Activated T-helper 1 cell treated with anti-CD3 and anti-CD28 coated beads, Interleukin-12 subunit alpha, Interleukin-12 subunit beta, Interleukin-2, Interleukin-4 antibody, amounts not matched to agents 30 ng/mL and 10 ng/mL and 1 ng/mL, durations not matched to agents 14 hours and 24 hours and 36 hours (primary cell): ENCODE data around the gene HOXD8. TPM values are rescaled to one million over a fixed set of nuclear protein-coding genes. Genes with fewer than 3 reads are reported as not detected.
A peak's percentile ranks its signal among the peaks of the same experiment; 100 is the strongest.

Experiments used
- DNase-seq: peaks from one replicate; pipeline ENCODE4 v3.0.0; 2021; ENCODE audit warnings: low spot score
- H3K27ac Mint-ChIP-seq: one replicate; pipeline ENCODE4 v1.8.0; 2021; ENCODE audit warnings: mild to moderate bottlenecking, mixed read lengths
- H3K27me3 Mint-ChIP-seq: one replicate; pipeline ENCODE4 v1.8.0; 2022; ENCODE audit warnings: mild to moderate bottlenecking, moderate library complexity, mixed read lengths; ENCODE audit not compliant: insufficient read depth
- H3K36me3 Mint-ChIP-seq: one replicate; pipeline ENCODE4 v1.8.0; 2021; ENCODE audit warnings: low read depth, mixed read lengths
- H3K4me1 Mint-ChIP-seq: one replicate; pipeline ENCODE4 v1.8.0; 2021; ENCODE audit warnings: low read depth, mixed read lengths
- H3K4me3 Mint-ChIP-seq: one replicate; pipeline ENCODE4 v1.8.0; 2021; ENCODE audit warnings: mild to moderate bottlenecking, moderate library complexity, mixed read lengths
- H3K9me3 Mint-ChIP-seq: one replicate; pipeline ENCODE4 v1.8.0; 2021; ENCODE audit warnings: mixed read lengths
- intact Hi-C: fragments of 100-400 bp; cut with micrococcal nuclease; formaldehyde crosslinking; loops from one replicate; pipeline ENCODE4 v1.15.1; 2024
- total RNA-seq: library from RNA; stranded (reverse); gene quantifications from 2 replicates; pipeline ENCODE4 v1.2.3, GENCODE V29; 2022

The HOXD8 gene
- total RNA-seq, 1 donor from 2014 or later: not detected

GRCh38 chr2:176085861-176086771 is 43.4 kb upstream of the HOXD8 start:
- Mint-ChIP-seq H3K4me3 (no peak overlapping the region), H3K27ac (no peak overlapping the region), H3K4me1 (no peaks in the 10 kb centered on the region), H3K36me3 (no peaks in the 10 kb centered on the region), H3K9me3 (no peaks in the 10 kb centered on the region), H3K27me3 (peaks cover 91% of the 10 kb centered on the region)
- DNase-seq: no peak
- intact Hi-C loops: loop anchor here (2.0 kb wide), 2 partner anchors 25 to 395 kb away; no protein-coding TSS in a partner anchor

GRCh38 chr2:176087330-176088047 is 42.0 kb upstream of the HOXD8 start:
- no peaks in the 10 kb centered on the region for H3K9me3 Mint-ChIP-seq
- peak overlapping the region; percentile 55 for H3K27ac Mint-ChIP-seq
- intact Hi-C loops: loop anchor here (2.0 kb wide), 1 partner anchor 397 kb away; no protein-coding TSS in a partner anchor
- H3K4me3 Mint-ChIP-seq: no peak overlapping the region
- no peak for DNase-seq
- peaks cover 6% of the 10 kb centered on the region for H3K4me1 Mint-ChIP-seq
- peaks cover 92% of the 10 kb centered on the region for H3K27me3 Mint-ChIP-seq
- H3K36me3 Mint-ChIP-seq: no peaks in the 10 kb centered on the region

- Mint-ChIP-seq H3K9me3 (no peaks in the 10 kb centered on the region), H3K4me1 (peaks cover 6% of the 10 kb centered on the region)
- intact Hi-C loops: no loop called here
Observed at GRCh38 chr2:176088048-176088936, 41.2 kb upstream of the HOXD8 start.

DNA sequence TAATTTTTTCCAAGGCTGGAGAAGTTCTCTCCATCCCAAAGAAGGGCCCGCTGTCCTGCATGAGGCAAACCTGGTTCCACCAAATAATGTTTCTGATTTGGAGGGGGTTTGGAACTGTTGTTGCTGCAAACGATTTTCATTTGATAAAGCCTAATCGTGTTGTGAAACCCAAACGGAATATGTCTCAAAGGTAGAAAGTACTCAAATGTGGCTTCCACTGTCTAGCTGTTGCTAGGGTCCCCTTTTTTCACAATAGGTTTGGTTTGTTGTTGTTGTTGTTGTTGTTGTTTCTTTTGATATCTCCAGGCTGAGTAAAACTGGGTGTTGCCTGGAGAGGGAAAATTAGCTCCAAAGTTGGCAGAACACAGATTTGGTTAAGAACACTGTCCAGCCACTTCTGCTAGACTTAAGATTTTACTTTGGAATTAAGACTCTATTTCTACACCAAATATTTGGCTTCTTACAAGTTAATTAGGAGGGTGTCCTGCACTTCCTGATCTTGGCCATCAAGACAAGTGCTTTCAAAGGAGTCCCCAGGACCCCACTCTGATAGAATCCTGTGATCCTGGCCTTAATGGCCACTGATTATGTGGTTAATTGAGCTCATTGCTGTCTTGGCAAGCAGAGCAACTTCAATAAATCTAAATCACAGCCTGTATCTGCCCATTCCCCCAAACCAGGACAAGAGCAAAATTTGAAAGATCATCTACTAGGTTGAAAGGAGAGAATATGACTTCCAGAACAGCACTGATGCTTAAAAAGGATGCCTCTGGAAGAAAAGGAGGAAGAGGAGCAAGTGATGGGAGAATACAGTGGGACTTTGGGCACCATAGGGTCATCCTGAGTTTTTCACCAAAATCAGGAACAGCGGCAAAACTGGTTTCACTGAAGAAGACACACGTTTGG is 40.3 kb upstream of the HOXD8 start:
- peaks cover 11% of the 10 kb centered on the region for H3K4me1 Mint-ChIP-seq
- peaks cover 88% of the 10 kb centered on the region for H3K27me3 Mint-ChIP-seq
- no peak overlapping the region for H3K4me3 Mint-ChIP-seq
- peaks cover 2% of the 10 kb centered on the region for H3K36me3 Mint-ChIP-seq
- intact Hi-C loops: no loop called here
- no peak for DNase-seq
- H3K27ac Mint-ChIP-seq: peak overlapping the region; percentile 16
- H3K9me3 Mint-ChIP-seq: no peaks in the 10 kb centered on the region

More at GRCh38 chr2:176088048-176088936, 41.2 kb upstream of the HOXD8 start:
- no peak overlapping the region for H3K4me3 Mint-ChIP-seq
- no peak for DNase-seq
- H3K27ac Mint-ChIP-seq: peak overlapping the region; percentile 55
- H3K27me3 Mint-ChIP-seq: peaks cover 88% of the 10 kb centered on the region
- H3K36me3 Mint-ChIP-seq: no peaks in the 10 kb centered on the region

DNA sequence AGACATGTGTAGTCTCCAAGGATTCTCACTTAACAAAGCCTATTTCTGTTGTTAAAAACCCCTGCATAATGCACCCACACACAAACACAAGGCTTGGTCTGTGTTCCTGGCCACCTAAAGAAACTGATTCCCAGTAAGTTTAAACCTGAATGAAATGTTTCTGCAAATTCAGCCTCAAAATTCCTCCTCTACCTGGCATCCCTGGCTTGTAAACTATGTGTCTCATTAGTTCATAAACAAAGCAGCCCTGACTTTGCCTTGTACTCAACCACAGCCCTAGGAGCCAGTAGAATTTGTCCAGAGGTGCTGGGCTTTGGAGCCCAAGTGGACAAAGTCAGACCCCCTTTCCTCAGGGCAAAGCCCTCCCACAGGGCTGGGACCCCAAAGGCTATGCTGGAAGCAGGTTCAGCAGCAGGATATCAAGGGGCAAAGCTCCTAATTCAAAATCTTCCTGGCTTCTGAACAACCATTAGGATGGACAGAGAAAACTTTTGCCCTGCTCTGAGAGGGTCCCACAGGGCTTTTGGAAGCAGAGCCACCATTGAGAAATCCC is 39.6 kb upstream of the HOXD8 start:
- Mint-ChIP-seq H3K27me3 (peaks cover 90% of the 10 kb centered on the region), H3K36me3 (peaks cover 2% of the 10 kb centered on the region), H3K27ac (no peak overlapping the region), H3K4me1 (peaks cover 11% of the 10 kb centered on the region), H3K4me3 (no peak overlapping the region), H3K9me3 (no peaks in the 10 kb centered on the region)
- no peak for DNase-seq
- intact Hi-C loops: loop anchor here (5.0 kb wide), 1 partner anchor 1748 kb away; no protein-coding TSS in a partner anchor

DNA sequence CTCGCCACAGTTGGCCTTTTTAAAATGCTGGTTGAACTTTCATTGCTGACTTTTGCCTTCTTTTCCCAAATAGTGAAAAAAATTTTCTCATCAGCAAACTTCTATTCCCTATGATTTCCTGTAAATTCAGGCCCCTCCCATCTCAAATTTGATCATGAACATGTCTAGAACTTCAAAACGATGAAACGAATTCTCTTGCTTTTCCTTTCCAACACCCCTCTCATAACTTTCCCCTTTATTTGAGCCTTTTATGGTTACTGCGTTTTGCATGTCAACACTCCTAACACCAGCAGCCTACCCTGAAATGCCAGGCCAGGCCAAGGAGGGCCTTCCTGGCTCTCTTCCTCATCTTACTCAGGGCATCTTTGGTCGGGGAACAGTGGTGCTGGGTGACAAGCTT is 38.6 kb upstream of the HOXD8 start:
- peaks cover 2% of the 10 kb centered on the region for H3K36me3 Mint-ChIP-seq
- peaks cover 89% of the 10 kb centered on the region for H3K27me3 Mint-ChIP-seq
- DNase-seq: no peak
- no peaks in the 10 kb centered on the region for H3K9me3 Mint-ChIP-seq
- intact Hi-C loops: loop anchor here (5.0 kb wide), 1 partner anchor 1749 kb away; no protein-coding TSS in a partner anchor
- no peak overlapping the region for H3K4me3 Mint-ChIP-seq
- peak overlapping the region; percentile 19 for H3K27ac Mint-ChIP-seq
- peaks cover 11% of the 10 kb centered on the region for H3K4me1 Mint-ChIP-seq

GRCh38 chr2:176091329-176092258 is 37.9 kb upstream of the HOXD8 start:
- intact Hi-C loops: loop anchor here (5.0 kb wide), 1 partner anchor 1749 kb away; no protein-coding TSS in a partner anchor
- Mint-ChIP-seq H3K4me3 (no peak overlapping the region), H3K27me3 (peaks cover 90% of the 10 kb centered on the region), H3K36me3 (peaks cover 2% of the 10 kb centered on the region), H3K27ac (peak overlapping the region; percentile 67), H3K9me3 (no peaks in the 10 kb centered on the region), H3K4me1 (peaks cover 14% of the 10 kb centered on the region)
- no peak for DNase-seq

DNA sequence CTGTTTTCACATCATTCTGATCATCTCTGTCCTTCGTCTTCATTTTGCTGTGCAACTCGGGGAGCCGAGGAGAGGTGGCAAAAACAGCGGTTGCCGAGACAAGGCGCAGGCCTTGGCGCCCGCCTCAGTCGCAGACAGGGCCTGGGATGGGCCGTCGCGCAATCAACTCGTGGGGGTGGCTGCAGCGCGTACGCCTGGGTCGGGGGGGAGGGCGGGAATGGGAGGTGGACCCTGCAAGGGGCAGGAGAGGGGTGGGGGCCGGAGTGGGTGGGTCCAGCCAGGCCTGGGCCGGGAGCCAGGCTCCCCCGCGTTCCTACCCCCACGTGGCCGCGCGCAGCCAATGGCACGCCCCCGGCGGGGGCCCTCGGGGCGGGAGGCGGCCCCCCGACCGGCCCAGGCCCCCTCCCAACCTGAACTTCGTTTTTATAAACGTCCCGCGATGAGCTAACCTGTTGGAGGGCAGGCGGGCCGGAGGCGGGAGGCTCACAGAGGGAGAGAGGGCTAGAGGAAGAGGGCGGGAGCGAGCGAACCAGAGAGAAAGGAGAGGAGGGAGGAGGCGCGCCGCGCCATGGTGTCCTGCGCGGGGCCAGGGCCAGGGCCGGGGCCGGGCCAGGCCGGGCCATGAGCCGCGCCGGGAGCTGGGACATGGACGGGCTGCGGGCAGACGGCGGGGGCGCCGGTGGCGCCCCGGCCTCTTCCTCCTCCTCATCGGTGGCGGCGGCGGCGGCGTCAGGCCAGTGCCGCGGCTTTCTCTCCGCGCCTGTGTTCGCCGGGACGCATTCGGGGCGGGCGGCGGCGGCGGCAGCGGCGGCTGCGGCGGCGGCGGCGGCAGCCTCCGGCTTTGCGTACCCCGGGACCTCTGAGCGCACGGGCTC is 37.0 kb upstream of the HOXD8 start, which contains the start of gene HOXD13:
HOXD13 (plus strand) TSS at position 452 of the 875 bp plus-strand sequence; CDS start at position 622, 170 bp downstream.
- H3K27me3 Mint-ChIP-seq: peaks cover 89% of the 10 kb centered on the region
- H3K4me1 Mint-ChIP-seq: peaks cover 20% of the 10 kb centered on the region
- H3K36me3 Mint-ChIP-seq: peaks cover 2% of the 10 kb centered on the region
- intact Hi-C loops: loop anchor here (5.0 kb wide), 1 partner anchor 1750 kb away; no protein-coding TSS in a partner anchor
- H3K27ac Mint-ChIP-seq: peak within 1 kb of the TSS; percentile 67
- DNase-seq: no peak
- H3K9me3 Mint-ChIP-seq: no peaks in the 10 kb centered on the region
- H3K4me3 Mint-ChIP-seq: no peak within 1 kb of the TSS

DNA sequence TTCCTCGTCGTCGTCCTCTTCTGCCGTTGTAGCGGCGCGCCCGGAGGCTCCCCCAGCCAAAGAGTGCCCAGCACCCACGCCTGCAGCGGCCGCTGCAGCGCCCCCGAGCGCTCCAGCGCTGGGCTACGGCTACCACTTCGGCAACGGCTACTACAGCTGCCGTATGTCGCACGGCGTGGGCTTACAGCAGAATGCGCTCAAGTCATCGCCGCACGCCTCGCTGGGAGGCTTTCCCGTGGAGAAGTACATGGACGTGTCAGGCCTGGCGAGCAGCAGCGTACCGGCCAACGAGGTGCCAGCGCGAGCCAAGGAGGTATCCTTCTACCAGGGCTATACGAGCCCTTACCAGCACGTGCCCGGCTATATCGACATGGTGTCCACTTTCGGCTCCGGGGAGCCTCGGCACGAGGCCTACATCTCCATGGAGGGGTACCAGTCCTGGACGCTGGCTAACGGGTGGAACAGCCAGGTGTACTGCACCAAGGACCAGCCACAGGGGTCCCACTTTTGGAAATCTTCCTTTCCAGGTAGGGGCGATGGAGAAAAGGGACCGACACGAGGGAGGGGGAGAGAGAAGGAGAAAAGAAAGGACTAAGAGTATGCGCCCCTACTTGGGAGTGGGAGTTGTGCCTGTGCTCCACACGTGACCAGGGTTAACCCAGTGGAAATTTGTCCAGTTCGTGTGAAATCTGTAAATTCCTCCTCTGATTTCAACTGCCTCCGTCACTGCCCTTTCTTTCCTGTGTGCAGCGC is 36.2 kb upstream of the HOXD8 start:
- H3K36me3 Mint-ChIP-seq: peaks cover 2% of the 10 kb centered on the region
- intact Hi-C loops: loop anchor here (5.0 kb wide), 1 partner anchor 1751 kb away; no protein-coding TSS in a partner anchor
- no peak overlapping the region for H3K4me3 Mint-ChIP-seq
- H3K4me1 Mint-ChIP-seq: peaks cover 20% of the 10 kb centered on the region
- H3K27ac Mint-ChIP-seq: peak overlapping the region; percentile 69
- DNase-seq: no peak
- peaks cover 89% of the 10 kb centered on the region for H3K27me3 Mint-ChIP-seq
- H3K9me3 Mint-ChIP-seq: no peaks in the 10 kb centered on the region
